IPS-15b (cell line): ENCODE measurements around the gene RIC1.
"Not testable (repeated sequence)": the region's sequence is repeated elsewhere in the genome, so short reads cannot be mapped to it uniquely, and the experiment has no call there.

Source experiments
- H3K27me3 ChIP-seq: one replicate; pipeline ENCODE4 v1.6.1; 2013; ENCODE audit warnings: low read length; ENCODE audit not compliant: control insufficient read depth, insufficient read depth
- H3K36me3 ChIP-seq: one replicate; pipeline ENCODE4 v1.6.1; 2013; ENCODE audit warnings: low read length; ENCODE audit not compliant: control insufficient read depth, insufficient read depth
- H3K4me1 ChIP-seq: one replicate; pipeline ENCODE4 v1.6.1; 2013; ENCODE audit warnings: mild to moderate bottlenecking, low read length; ENCODE audit not compliant: control insufficient read depth, insufficient read depth
- H3K4me3 ChIP-seq: one replicate; pipeline ENCODE4 v1.5.1; 2013; ENCODE audit warnings: low read depth, low read length
- H3K9ac ChIP-seq: one replicate; pipeline ENCODE4 v1.6.1; 2013; ENCODE audit warnings: low read depth, mild to moderate bottlenecking, low read length
- H3K9me3 ChIP-seq: one replicate; pipeline ENCODE4 v1.6.1; 2013; ENCODE audit warnings: mild to moderate bottlenecking, low read length; ENCODE audit not compliant: control insufficient read depth, insufficient read depth

The RIC1 gene, protein sequence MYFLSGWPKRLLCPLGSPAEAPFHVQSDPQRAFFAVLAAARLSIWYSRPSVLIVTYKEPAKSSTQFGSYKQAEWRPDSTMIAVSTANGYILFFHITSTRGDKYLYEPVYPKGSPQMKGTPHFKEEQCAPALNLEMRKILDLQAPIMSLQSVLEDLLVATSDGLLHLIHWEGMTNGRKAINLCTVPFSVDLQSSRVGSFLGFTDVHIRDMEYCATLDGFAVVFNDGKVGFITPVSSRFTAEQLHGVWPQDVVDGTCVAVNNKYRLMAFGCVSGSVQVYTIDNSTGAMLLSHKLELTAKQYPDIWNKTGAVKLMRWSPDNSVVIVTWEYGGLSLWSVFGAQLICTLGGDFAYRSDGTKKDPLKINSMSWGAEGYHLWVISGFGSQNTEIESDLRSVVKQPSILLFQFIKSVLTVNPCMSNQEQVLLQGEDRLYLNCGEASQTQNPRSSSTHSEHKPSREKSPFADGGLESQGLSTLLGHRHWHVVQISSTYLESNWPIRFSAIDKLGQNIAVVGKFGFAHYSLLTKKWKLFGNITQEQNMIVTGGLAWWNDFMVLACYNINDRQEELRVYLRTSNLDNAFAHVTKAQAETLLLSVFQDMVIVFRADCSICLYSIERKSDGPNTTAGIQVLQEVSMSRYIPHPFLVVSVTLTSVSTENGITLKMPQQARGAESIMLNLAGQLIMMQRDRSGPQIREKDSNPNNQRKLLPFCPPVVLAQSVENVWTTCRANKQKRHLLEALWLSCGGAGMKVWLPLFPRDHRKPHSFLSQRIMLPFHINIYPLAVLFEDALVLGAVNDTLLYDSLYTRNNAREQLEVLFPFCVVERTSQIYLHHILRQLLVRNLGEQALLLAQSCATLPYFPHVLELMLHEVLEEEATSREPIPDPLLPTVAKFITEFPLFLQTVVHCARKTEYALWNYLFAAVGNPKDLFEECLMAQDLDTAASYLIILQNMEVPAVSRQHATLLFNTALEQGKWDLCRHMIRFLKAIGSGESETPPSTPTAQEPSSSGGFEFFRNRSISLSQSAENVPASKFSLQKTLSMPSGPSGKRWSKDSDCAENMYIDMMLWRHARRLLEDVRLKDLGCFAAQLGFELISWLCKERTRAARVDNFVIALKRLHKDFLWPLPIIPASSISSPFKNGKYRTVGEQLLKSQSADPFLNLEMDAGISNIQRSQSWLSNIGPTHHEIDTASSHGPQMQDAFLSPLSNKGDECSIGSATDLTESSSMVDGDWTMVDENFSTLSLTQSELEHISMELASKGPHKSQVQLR (N-terminal part only)

DNA sequence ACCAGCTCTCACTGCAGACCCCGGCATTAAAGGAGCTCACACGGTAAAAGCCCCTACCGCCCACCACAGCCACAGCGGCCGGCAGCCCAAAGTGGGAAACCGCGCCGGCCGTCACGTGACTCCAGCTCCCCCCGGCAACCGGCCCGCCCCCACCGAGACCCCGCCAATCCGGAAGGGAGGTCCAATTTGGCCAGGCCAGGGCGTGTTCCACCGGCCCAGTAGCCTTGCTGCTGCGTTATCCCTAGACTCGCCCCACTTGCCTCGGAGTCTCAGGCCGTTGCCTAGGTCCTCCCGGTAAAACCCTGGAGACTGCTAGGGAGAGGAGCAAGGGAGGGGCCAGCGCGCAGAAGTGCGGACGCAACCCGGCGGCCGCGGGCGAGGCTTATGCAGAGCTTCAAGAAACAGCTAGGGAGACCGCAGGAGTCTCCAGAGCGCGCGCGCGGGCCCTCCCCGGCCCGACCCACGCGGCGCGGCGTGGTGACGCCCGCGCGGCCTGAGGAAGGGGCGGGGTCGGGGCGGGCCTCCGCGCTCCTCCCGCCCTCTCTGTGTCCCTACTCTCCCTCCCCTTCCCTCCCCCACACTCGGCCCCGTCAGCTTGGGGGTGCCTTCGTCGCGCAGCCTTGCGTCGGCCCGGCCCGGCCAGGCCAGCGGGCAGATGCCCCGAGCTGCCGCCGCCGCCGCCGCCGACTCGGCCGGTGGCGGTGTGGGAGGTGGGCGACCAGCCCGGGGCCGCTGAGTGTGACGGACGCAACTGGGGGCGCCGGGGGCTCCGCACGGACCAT, at the start of gene RIC1:
Gene RIC1 (plus strand): TSS at position 578 of the 782 bp plus-strand sequence. CDS start 203 bp downstream, at position 781.
- Histone ChIP-seq H3K9me3 (no peaks in the 10 kb centered on the region), H3K27me3 (no peaks in the 10 kb centered on the region), H3K4me3 (peak within 1 kb of the TSS; percentile 47), H3K4me1 (peaks cover 4% of the 10 kb centered on the region), H3K36me3 (no peaks in the 10 kb centered on the region), H3K9ac (peak within 1 kb of the TSS; percentile 58)

GRCh38 chr9:5579881-5580280, 49.0 kb upstream of the RIC1 start:
- Histone ChIP-seq H3K36me3 (no peaks in the 10 kb centered on the region), H3K4me3 (no peak overlapping the region), H3K27me3 (no peaks in the 10 kb centered on the region), H3K9ac (no peak overlapping the region), H3K4me1 (no peaks in the 10 kb centered on the region), H3K9me3 (no peaks in the 10 kb centered on the region)

DNA sequence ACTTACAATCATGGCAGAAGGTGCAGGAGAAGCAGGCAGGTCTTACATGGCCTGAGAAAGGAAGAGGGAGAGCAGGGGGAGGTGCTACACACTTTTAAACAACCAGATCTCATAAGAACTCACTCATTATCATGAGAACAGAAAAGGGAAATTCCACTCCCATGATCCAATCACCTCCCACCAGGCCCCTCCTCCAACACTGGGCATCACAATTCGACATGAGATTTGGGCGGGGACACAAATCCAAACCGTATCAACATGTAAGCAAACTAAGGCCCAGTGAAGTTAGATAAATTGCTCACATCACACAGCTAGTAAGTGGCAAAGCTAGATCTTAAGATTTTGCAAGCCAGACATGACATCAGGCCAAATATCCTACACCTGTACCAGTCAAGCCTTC, 48.3 kb upstream of the RIC1 start:
- Histone ChIP-seq H3K9ac (no peak overlapping the region), H3K36me3 (no peaks in the 10 kb centered on the region), H3K9me3 (no peaks in the 10 kb centered on the region), H3K4me1 (no peaks in the 10 kb centered on the region), H3K4me3 (no peak overlapping the region), H3K27me3 (no peaks in the 10 kb centered on the region)

DNA sequence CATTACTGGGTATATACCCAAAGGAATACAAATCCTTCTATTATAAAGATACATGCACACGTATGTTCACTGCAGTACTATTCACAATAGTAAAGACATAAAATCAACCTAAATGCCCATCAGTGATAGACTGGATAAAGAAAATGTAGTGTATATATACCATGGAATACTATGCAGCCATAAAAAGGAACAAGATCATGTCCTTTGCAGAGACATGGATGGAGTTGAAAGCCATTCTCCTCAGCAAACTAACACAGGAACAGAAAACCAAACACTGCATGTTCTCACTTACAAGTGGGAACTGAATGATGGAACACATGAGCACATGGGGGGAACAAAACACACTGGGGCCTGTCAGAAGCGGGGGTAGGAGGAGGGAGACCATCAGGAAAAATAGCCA, 47.2 kb upstream of the RIC1 start:
- not testable (repeated sequence) for H3K4me1 ChIP-seq, H3K9ac ChIP-seq, H3K9me3 ChIP-seq, H3K4me3 ChIP-seq, H3K36me3 ChIP-seq, H3K27me3 ChIP-seq

GRCh38 chr9:5582835-5583195, 46.1 kb upstream of the RIC1 start:
- Histone ChIP-seq H3K36me3 (no peaks in the 10 kb centered on the region), H3K9me3 (no peaks in the 10 kb centered on the region), H3K4me1 (no peaks in the 10 kb centered on the region), H3K4me3 (no peak overlapping the region), H3K27me3 (no peaks in the 10 kb centered on the region), H3K9ac (no peak overlapping the region)

DNA sequence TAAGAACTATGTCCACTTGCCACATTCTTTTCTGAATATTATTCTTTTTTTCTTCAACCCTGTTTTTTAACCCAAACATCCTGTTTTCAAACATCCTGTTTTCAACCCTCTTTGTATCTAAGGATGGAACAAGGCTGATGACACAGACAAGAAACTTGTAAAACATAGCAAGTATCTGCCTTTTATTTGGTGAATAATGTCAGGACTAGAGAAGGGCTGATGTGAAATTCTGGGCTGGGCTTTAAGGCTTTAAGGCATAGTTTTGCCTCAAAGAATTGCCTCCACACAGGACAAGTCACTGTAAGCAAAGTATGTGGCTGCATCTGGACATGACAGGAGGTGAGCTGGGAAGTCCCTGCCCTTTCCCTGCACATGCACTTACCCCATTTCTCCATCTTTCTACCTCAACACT, 42.5 kb upstream of the RIC1 start:
- no peak overlapping the region for H3K9ac ChIP-seq
- no peaks in the 10 kb centered on the region for H3K27me3 ChIP-seq
- H3K36me3 ChIP-seq = no peaks in the 10 kb centered on the region
- H3K4me3 ChIP-seq = no peak overlapping the region
- H3K9me3 ChIP-seq = no peaks in the 10 kb centered on the region
- H3K4me1 ChIP-seq = no peaks in the 10 kb centered on the region

- no peaks in the 10 kb centered on the region for H3K27me3 ChIP-seq
- no peaks in the 10 kb centered on the region for H3K4me1 ChIP-seq
- H3K9ac ChIP-seq = no peak overlapping the region
- H3K36me3 ChIP-seq = no peaks in the 10 kb centered on the region
- H3K9me3 ChIP-seq = no peaks in the 10 kb centered on the region
- H3K4me3 ChIP-seq = no peak overlapping the region
Observed at GRCh38 chr9:5587024-5587423, 41.9 kb upstream of the RIC1 start.

DNA sequence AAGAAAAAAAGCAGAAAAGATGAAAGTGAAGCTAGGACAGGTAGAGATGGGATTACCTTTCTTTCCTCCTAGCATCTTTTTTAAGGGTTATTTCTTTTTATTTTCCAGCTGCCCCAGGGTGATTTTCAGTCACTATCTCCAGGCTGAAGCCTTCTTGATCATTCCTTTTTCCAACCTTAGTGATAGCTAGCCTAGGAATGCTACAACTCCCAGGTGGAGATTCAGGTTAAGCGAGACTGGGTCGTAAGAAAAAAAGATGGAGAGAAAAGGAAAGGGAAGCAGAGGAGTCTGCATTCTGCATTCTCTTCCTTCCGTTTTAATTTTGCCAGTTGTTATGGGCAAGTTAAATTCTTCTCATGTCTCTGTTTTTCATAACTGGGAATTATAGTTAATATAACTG, 36.7 kb upstream of the RIC1 start:
- H3K9ac ChIP-seq = no peak overlapping the region
- H3K4me1 ChIP-seq = no peaks in the 10 kb centered on the region
- no peaks in the 10 kb centered on the region for H3K36me3 ChIP-seq
- H3K9me3 ChIP-seq = no peaks in the 10 kb centered on the region
- no peaks in the 10 kb centered on the region for H3K27me3 ChIP-seq
- no peak overlapping the region for H3K4me3 ChIP-seq

GRCh38 chr9:5592904-5593303, 36.0 kb upstream of the RIC1 start:
- H3K4me3 ChIP-seq = no peak overlapping the region
- H3K4me1 ChIP-seq = no peaks in the 10 kb centered on the region
- no peaks in the 10 kb centered on the region for H3K9me3 ChIP-seq
- no peaks in the 10 kb centered on the region for H3K36me3 ChIP-seq
- H3K27me3 ChIP-seq = no peaks in the 10 kb centered on the region
- no peak overlapping the region for H3K9ac ChIP-seq

DNA sequence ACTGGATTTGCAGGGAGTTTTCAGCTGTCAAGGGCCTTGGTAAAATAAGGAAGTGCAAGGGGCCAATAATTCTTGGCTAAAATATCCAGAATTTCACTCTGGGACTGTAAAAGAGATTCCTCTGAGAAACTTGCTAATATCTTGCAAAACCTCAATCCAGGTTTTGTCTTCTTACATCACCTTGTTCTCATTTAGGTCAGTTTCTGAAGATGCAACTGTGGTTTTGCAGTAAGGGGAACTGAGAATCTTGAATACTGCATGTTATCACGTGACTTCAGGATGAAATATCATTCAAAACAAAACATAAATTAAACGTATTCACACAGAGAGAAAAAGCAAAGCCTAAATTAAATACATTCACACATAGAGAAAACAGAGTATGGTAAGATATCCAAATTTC, 35.0 kb upstream of the RIC1 start:
- Histone ChIP-seq H3K36me3 (no peaks in the 10 kb centered on the region), H3K27me3 (no peaks in the 10 kb centered on the region), H3K9ac (no peak overlapping the region), H3K9me3 (no peaks in the 10 kb centered on the region), H3K4me1 (no peaks in the 10 kb centered on the region), H3K4me3 (no peak overlapping the region)

- H3K9ac ChIP-seq = no peak overlapping the region
Observed at GRCh38 chr9:5596173-5596572, 32.7 kb upstream of the RIC1 start.

More at GRCh38 chr9:5596173-5596572, 32.7 kb upstream of the RIC1 start:
- H3K27me3 ChIP-seq = no peaks in the 10 kb centered on the region
- H3K36me3 ChIP-seq = no peaks in the 10 kb centered on the region
- no peaks in the 10 kb centered on the region for H3K9me3 ChIP-seq
- H3K4me3 ChIP-seq = no peak overlapping the region
- no peaks in the 10 kb centered on the region for H3K4me1 ChIP-seq
